ENCODE results near the gene COL5A2. TPM values are rescaled to one million over a fixed set of nuclear protein-coding genes. Genes with fewer than 3 reads are reported as not detected.

COL5A2 gene
- polyA plus RNA-seq, 5 donors, result 174 to 222 (median 211) TPM

DNA sequence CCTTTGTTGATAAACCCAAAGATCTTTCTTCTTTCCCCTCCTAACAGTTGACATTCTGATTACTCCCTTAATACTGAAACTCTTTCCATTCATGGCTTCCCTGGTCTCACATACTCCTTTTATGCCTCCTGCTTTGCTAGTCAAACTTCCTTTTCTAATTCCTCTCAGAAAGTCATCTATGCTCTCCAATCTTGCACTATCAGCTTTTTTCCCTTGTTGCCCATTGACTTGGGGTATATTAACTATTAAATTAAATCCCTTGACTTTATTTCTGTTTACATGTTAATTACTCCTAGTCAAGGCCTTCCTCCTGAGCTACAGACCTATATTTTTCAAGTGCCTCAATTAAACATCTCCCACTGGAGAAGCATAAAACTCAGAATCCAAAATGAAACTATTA, 3.6 kb upstream of the COL5A2 start:
- no peak for DNase-seq

DNA sequence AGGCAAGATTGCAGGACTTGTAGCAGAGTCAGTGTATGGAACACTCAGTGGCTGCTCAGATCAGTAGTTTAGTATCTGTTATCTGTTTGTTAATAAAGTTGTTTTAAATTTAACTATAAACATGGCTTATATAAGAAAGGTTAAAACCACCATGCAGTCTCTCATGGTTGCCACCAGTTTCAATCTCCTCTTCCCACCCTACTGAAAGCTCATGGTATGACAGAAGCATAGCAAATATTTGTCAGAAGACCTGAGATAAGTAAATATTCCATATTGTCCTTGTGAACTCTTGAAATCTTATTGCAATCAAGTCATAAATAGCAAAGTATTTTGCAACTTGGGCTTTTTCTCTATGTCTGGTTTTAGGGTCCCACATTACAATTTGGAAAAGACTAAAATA, 2.1 kb upstream of the COL5A2 start:
- DNase-seq, result no peak

DNA sequence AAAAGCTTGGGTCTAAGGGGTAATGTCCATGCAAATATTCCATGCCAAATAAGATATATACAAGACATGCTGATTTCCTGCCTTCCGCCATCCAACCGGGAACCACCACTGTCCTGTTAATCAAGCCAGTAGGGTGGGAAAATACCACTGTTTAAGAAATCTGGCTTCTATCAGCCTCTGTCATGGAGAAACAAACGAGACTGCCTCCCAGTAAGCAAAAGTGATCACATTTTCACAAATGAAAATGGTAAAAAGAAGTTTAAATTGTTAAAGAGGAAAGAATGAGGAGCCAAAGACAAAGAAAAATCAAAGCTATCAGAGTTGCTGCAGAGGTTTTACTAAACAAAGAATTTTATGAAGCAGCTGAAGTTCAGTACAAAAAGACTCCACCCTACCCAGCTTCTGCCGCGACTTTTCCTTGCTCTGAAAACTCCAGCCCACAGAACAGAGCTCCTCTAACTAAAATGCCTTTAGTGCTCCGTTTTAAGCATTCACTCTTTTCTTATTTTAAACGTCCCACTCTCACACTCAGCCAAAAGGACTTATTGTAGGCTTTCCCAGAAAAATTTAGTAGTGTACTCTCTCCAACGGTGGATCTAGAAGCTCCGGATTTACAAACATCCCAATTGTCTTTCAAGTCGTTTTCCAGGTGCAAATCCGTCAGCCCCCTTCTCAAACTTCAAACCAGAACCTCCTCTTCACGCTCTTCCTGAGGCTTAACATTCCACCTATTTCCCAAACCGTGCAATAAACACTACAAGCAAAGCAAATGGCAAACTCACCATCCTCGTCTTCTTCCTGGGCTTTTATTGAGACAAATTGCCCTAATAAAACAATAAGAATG, 613 bp downstream of the COL5A2 start:
- DNase-seq, result peak; percentile 63 to 72

DNA sequence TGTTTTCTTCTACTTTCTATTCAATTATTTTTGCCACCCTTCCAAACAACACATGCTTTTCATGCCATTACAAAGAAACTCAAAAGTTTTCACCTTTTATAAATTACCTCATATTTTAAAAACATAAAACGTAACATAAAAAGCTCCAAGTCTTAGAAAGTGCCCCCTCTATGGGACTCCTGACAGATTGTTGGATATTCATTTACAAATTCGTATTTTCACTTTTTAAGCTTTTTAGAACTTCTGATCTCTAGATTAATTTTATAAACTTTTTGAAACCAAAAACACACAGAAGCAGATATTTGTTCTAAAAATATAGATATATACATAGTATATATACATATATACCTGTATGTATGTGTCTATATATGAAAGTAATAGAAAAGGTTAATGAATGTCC, 1.5 kb downstream of the COL5A2 start:
- DNase-seq, result peak in 1 of 2 donors; percentile 35

DNA sequence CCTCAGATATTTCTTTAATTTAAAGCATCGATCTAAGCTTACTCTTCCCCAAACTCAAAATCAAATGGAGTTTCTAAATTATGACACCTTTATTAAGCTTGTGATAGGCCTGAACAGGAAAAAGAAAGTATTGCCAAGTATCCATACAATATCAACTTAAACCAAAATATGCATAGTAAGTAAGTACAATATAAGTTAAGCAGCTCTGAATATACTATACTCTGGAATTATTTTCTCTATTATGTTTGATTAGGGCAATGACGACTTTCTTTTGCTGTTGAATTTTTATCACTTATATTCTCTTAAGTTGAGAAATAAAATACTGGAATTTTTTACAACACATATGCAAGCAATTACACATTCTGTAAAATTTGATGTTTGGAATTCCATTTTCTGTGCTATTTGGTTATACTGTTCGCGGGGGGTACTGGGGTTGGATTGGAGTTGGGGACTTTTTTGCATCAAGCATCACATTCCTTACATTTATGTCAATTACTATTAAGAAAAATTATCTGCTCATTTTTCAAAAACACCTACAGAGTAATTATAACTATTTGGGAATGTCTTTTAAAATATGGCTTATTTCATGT, 2.2 kb downstream of the COL5A2 start:
- DNase-seq, result no peak

DNA sequence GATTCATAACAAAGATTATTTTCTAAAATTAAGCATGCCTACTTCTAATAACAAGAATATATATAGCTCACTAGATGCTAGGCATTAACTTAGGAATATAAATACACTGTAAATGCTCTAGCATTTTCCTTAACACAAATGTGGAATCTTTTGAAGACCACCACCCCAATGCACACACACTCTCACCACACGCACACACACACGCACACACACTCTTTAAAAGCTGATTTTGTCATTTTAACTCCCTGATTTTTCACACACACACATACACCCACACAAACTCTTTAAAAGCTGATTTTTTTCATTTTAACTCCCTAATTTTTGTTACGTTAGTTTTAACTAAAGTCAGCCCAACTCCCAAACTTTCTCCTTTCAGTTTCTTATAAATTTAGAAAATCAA, 3.0 kb downstream of the COL5A2 start:
- no peak for DNase-seq

DNA sequence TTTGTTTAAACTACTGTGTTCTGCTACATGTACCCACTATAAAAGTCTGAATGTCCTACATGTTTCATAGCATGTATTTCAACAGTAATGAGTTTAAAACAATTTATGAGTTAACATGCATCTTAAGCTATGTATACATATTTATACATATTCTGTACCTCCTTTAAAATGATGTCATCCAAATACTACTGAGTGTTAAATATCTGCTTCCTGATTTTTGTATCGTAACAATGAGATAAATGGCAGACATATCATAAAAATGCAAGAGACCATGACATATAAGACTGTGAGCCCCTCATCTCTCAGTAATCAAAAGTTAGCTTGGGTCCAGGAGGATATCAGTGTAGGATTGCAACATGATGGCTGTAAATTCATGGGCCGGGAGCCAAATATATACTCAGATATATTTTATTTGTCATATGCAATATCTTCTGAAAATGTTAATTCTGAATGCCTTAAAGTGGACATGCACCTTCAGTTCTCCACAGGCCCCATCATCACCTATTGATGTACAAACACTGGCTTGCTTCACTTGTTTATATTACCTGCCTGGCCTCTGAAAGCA, 3.6 kb downstream of the COL5A2 start:
- DNase-seq, result no peak

DNA sequence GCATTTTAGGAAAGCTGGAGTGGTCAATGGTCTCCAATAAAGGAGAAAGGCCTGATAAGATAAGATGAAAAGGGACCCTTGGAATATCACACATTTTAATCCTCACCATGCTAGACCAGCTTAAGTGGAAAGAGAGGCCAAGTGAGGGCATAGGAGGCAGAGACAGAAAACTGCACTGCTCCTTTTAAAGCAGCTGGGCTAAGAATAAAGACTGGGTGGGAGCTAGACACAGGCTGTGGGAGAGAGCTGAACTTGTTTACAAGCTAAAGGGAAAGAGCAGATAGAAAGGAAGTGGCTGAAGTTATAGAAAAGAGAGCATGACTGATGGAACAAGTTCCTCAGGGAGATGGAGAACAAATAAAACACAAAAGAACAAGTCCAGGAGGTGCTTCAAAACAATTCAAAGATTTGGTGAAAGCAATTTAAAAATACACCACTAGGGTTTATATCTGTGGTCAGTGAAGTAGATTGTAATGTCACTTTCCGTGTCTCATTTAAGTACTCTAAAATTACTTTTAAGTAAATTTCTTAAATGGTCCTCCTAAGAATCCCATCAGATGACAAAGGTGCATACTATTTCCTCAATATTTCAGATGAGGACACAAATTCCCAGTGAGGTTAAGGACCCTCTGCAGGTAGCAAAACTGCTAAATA, 7.5 kb downstream of the COL5A2 start:
- DNase-seq, result no peak

DNA sequence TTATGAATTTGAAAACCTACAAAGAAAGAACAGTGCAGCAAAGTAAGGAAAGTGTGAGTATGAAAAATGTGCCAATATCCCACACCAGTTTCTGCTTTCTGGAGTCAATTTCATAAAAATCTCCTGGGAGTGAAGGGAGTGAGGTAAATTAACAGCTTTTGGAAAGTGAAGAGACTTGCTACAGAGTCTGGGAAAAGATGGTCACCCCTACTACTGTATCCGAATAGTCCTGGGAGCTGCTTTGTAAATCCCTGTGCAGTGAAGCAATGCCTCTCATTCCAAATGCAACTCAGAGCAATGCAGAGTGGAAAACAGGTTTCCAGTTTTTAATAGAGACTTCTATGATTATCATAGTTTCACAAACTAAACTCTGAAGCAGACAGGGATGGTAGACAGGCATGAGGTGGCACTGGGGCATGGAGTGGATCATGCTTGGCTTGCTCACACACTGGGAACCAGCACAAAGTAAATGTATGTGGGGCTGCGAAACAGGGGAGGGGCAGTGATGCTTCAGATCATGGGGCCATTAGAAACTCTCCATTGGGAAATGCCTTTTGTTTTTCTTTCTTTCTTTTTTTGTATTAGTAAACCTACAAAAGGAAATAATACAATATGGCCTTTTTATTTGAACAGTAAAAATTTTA, 10.6 kb downstream of the COL5A2 start:
- no peak for DNase-seq

DNA sequence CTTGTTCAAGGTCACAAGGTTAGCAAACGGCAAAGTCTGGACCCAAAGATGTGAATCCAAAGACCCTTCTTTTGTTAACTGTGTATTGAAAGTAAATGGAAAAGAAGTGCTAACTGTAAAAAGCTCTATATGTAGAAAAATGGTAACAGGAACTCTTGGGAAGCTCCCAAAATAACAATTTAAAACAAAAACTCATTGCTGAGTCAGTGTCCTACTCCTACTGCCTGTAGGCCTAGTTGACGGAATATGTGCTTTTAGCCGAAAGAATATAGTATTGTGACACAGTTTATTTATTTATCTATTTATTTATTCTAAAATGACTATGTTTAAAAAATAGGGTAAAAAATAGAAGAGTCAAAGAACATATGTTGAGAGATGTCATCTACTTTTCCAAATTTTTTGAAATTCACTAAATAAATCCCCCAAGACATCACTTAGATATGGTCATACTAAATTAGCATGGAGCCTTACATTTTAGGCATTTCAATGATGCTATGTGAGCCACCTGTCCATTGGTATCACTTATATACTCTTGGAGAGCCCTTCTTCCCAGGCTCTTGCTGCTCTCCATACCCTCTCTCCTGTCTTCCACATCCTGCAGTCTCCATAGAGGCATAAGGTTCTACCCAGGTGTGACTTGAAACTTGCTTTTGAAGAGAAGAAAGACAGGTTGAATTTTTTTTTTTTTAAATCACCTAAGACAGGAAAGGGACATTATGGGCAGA, 13.7 kb downstream of the COL5A2 start:
- no peak for DNase-seq

DNA sequence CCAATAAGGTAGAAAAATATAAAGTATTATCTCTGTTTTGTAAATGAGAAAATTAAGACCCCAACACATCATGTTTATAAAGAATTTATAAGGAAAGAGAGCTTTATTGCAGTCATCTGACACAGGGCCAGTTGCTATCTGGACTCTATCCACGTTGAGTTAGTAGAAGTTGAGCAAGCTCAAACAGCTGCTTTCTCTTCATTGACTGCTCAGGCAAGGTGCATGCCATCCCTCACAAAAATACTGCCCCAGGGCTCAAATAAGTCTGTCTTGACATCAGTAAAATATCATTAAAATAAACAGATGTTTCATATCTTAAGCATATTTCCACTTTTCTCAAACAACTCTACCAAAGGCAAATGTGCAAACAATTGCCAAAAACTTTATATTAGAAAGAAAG, 14.8 kb downstream of the COL5A2 start:
- peak; percentile 56 to 72 for DNase-seq

DNA sequence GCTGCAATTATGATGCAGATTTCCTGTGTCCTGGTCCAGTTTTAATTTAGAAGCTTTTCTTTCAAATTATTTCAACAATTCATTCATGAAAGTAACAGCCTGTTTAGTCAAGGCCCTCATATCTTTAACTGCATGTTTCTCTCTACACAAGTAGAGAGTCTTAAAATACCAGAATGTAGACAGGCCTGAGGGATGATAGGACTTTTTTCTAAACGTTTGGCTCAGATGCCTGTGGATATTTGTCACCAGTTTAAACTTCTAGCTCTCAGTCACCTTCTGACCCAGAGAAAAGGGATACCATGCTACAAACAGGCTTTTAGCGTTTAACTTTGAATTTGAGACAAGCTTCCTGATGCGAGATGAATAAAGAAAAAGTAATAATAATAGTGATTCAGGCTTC, 15.7 kb downstream of the COL5A2 start:
- DNase-seq, result no peak

DNA sequence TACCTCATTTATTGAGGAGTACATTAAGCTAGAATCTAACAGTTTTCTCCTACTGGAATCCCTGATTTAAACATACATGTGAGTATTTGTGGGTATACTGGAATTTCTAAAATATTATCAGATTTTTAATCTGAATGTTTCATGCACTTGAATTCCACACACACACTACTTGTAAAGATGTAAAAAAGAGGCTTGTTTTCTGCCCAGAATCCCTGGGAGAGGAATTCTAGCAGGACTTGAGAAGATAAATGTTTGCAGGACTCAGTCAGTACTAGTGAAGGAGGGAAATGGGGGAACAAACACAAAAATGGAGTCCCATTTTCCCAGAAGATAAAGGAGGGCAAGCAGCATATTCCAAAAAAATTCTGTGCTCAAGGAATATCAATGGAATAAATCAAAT, 17.0 kb downstream of the COL5A2 start:
- DNase-seq, result no peak

DNA sequence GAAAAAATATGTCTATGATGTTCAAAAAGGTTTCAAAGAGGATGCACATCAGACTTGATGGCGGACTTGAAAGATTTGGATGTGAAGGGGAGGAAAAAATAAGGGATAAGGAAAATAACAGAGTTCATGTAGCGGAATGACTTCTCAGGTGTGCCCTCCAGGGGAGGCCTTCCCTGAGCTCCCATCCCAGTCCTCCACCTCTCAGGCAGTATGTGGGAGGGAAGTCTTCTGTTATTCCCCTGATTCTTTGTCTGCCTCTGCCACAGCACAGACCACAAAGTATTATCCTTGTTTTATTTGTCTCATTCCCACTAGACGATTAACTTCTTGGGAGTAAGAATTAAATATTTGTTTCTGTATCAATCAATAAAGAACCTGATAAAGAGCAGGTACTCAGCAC, 17.7 kb downstream of the COL5A2 start:
- no peak for DNase-seq

DNA sequence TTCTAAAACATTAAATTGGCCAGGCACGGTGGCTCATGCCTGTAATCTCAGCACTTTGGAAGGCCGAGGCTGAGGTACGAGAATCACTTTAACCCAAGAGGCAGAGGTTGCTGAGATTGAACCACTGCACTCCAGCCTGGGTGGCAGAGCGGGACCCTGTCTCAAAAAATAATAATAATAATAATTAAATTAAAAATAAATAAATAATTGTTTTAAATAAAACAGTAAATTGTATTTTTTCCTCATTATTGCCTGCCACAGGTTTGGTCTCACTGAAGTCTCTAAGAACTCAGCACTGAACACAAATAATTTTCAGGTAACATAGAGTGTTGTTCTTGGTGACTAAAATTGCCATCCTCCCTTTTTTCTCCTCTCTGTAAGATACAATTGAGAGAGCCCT, 19.8 kb downstream of the COL5A2 start:
- no peak for DNase-seq

DNA sequence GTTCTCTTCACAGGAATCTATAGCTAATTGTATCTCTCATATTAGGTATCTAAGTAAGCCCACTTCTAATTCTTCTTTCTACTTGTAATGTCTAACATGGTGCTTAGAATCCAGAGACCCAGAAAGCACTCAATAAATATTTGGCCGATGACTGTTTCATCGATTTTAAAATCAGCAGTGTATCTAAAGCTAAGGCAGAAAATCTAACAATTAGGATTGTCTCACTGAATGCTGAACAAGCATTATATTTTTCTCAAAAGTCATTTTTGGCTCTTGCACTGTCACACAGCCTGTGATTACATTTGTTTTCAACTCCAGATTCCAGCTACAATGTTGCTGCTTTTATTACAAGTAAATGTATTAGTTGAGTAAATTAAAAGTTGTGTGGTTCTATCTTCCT, 20.3 kb downstream of the COL5A2 start:
- DNase-seq, result no peak

DNA sequence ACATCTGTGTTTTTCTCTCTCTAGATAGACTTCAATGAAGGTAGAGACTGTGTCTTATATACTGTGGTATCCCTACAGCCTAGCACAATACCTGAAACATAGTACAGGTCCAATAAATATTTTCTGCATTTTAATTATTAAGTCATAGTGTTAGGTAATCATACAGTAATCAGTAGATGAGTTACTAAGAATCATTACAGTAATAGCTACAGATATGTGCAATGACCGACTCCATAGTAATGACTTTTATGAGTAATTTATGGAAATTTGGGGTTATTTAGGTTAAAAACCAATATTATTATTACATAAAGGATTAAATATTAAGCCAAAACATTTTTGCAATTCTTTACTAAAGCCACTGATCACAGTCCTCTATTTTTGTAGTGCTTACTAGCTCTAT, 21.6 kb downstream of the COL5A2 start:
- DNase-seq, result no peak

DNA sequence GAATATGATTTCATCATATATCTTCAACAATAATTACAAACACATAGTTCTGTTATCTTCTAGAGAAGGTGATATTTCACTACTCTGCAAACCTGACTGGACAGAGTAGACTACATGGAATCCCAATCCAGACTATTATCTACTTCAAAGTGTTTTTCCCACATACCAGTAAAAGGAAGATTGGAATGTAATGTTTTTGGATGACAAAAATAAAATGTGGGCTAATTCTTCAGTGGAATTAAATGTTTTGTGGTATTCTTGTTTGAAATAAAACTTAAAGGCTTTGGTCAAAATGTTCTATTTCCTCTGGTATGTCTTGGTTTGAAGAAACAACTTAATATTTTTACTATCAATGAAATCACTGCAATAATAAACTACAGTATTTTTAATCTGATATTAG, 22.1 kb downstream of the COL5A2 start:
- no peak for DNase-seq

DNA sequence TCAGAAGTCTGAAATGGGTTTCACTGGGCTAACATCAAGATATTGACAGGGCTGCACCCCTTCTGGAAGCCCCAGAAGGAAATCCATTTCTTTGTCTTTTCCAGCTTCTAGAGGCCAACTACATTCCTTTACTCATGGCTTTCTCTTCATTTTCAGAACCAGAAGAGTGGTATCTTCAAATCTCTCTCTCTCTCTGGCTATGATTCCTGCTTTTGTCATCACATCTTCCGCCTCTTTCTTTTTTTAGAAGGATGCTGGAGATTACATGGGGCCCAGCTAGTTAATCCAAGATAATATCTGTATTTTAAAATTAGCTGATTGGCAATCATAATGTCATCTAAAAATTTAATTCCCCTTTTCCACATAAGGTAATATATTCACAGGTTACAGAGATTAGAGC, 23.8 kb downstream of the COL5A2 start:
- DNase-seq, result no peak

DNA sequence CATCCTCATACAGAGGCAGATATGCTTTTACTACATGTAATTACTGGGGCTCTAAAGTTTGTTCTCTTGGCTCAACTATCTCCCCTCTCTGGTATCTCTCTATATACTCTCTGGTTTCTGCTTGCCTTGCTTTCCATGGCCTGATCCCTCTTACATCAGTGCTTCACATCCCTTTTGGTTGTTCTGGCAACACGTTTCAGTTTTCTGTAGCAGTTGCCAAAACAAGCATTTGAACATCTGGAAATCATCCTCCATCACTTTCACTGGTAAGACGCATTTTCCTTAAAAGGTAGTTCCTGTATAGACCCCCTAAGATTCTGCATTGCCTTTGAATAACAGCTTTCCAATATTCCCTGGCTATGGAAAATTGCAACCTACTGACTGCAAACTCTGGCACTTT, 25.9 kb downstream of the COL5A2 start:
- DNase-seq, result peak; percentile 88 to 89

DNA sequence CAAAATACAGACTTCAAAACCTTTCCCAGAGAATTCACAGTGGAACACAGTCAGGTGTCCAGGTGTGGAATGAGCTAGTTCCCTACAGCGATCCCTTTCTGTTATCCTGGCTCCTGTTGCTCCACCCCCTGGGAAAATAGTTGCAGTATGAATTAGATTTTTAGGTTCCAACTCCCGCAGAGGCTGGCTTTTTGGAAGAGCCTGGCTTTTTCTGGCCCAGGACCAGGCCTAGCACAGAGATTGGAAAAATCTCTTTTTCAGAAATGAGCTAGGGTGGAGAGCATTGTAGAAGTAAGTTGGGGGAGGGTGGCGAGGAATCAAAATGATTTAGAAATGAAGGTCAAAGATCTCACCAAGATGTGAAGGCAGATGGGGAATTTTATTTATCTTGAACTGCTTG, 27.1 kb downstream of the COL5A2 start:
- no peak for DNase-seq

DNA sequence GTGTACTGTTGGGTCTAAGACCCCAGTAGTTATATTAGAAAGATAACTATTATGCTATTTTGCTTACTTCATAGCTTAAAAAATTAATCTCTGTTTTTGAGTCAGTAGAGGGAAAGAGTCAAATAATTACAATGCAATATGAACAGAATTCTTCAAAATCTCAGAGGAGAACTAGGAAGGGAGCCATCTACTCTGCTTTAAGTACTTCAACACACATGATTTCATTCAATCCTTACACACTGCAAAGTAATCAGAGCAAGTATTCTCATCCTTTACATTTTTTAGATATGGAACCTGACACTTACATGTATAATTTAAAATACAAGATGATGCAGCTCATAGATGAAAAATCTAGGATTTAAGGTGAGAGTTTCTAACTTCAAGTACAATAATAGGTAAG, 27.7 kb downstream of the COL5A2 start:
- DNase-seq, result no peak

Data from right lung (tissue), 5 donors.